HEK293T (cell line): Measurements from ENCODE around the gene MYO1H.

ENCODE experiments used
- ARNT ChIP-seq: fragments of 450-650 bp; IDR thresholded peaks from 2 replicates; pipeline ENCODE4 v1.6.1; 2017; ENCODE audit warnings: mild to moderate bottlenecking
- BHLHE40 ChIP-seq: fragments of 450-650 bp; IDR thresholded peaks from 2 replicates; pipeline ENCODE4 v1.6.1; 2016; ENCODE audit warnings: mild to moderate bottlenecking, moderate library complexity, borderline replicate concordance
- CTBP1 ChIP-seq: fragments of 450-650 bp; IDR thresholded peaks from 2 replicates; pipeline ENCODE4 v1.6.1; 2016; ENCODE audit warnings: borderline replicate concordance
- FOXA1 ChIP-seq: fragments of 450-650 bp; IDR thresholded peaks from 2 replicates; pipeline ENCODE4 v1.6.1; 2016; ENCODE audit warnings: mild to moderate bottlenecking
- FOXK2 ChIP-seq: fragments of 450-650 bp; IDR thresholded peaks from 2 replicates; pipeline ENCODE4 v1.6.1; 2016; ENCODE audit warnings: mild to moderate bottlenecking
- FOXM1 ChIP-seq: fragments of 450-650 bp; IDR thresholded peaks from 2 replicates; pipeline ENCODE4 v1.6.1; 2017; ENCODE audit warnings: mild to moderate bottlenecking, borderline replicate concordance
- NFRKB ChIP-seq: fragments of 450-650 bp; IDR thresholded peaks from 2 replicates; pipeline ENCODE4 v1.6.1; 2016; ENCODE audit warnings: mild to moderate bottlenecking, moderate library complexity
- SP1 ChIP-seq: fragments of 450-650 bp; IDR thresholded peaks from 2 replicates; pipeline ENCODE4 v1.6.1; 2017
- TARDBP ChIP-seq: fragments of 450-650 bp; IDR thresholded peaks from 2 replicates; pipeline ENCODE4 v1.6.1; 2016
- TF ChIP-seq, protein P1 (sequence below): fragments of 450-650 bp; IDR thresholded peaks from 2 replicates; pipeline ENCODE4 v1.6.1; 2016

DNA sequence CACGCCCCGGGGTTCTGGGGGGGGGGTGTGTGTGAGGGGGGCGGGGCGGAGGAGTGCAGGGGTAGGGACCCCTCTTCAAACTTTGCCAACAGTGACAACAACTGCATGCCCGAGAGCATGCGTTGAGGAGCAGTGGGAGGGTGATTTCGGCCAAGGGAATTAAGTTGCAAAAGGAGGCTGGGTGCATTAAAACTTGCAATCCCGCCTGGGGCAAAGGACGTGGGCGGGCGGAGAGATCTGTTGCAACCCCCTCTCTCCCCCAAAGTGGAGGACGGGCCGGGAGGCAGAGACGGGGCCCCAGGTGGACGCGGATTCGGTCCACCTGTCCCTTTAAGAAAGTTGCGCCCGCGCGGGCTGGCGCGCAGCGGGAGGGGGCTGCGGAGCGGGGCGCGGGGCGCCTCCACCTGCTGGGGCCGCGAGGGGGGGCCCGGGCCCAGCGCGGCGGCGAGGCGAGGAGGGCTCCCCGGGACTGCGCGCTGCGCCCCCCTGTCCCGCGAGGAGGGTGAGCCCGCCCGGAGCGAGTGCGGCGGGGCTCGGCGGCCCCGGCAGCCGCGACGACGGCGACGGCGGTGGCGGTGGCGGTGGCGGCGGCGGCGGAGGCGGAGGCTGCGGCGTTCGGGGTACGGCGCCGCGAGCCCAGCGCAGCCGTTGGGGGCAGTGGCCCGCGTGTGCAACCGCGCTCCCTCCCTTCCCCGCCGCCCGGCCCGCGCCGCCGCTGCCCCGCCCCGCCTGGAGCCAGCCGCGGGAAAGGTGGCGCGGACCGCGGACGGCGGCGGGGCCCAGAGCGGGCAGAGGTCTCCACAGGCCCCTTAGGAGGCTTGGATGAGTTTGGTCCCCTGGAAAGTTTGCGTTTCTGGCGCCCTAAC, 38.1 kb upstream of the MYO1H start:
- no peak for TF ChIP-seq BHLHE40
- TF ChIP-seq ARNT = no peak
- TF ChIP-seq FOXM1 = 0 out of 2 replicates have a peak, but pooled peaks have one; percentile 56
- no peak for TF ChIP-seq NFRKB
- TF ChIP-seq, protein P1, sequence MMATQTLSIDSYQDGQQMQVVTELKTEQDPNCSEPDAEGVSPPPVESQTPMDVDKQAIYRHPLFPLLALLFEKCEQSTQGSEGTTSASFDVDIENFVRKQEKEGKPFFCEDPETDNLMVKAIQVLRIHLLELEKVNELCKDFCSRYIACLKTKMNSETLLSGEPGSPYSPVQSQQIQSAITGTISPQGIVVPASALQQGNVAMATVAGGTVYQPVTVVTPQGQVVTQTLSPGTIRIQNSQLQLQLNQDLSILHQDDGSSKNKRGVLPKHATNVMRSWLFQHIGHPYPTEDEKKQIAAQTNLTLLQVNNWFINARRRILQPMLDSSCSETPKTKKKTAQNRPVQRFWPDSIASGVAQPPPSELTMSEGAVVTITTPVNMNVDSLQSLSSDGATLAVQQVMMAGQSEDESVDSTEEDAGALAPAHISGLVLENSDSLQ = no peak
- no peak for TF ChIP-seq TARDBP
- no peak for TF ChIP-seq FOXA1
- TF ChIP-seq SP1 = no peak
- no peak for TF ChIP-seq FOXK2
- TF ChIP-seq CTBP1 = no peak
